Activated T-helper 1 cell treated with Interleukin-2 at 50 U/mL for 16 hours (primary cell): ENCODE measurements around the gene MYZAP.

Source experiments
- DNase-seq: peaks from one replicate; pipeline ENCODE4 v3.0.0-alpha.2; 2020; ENCODE audit warnings: low read depth

The MYZAP gene

GRCh38 chr15:57591822-57592367, at the start of gene MYZAP:
TSS of gene MYZAP (plus strand) at chr15:57591904. CDS start at chr15:57592035, 131 bp downstream.
- peak; percentile 15 for DNase-seq

- DNase-seq = no peak
Measured at GRCh38 chr15:57542505-57542817, 49.2 kb upstream of the MYZAP start.

- no peak for DNase-seq
Measured at GRCh38 chr15:57544848-57545480, 46.7 kb upstream of the MYZAP start.

- DNase-seq = no peak
Measured at GRCh38 chr15:57545995-57546394, 45.7 kb upstream of the MYZAP start.

GRCh38 chr15:57547243-57547755, 44.4 kb upstream of the MYZAP start:
- DNase-seq = no peak

- DNase-seq = no peak
Measured at GRCh38 chr15:57548351-57548750, 43.4 kb upstream of the MYZAP start.

- DNase-seq = no peak
Measured at GRCh38 chr15:57548835-57549234, 42.9 kb upstream of the MYZAP start.

- no peak for DNase-seq
Measured at GRCh38 chr15:57549935-57550334, 41.8 kb upstream of the MYZAP start.

GRCh38 chr15:57550640-57551039, 41.1 kb upstream of the MYZAP start:
- no peak for DNase-seq

GRCh38 chr15:57551715-57552677, 39.7 kb upstream of the MYZAP start:
- DNase-seq = no peak

- no peak for DNase-seq
Measured at GRCh38 chr15:57552678-57553334, 38.9 kb upstream of the MYZAP start.

GRCh38 chr15:57553526-57553925, 38.2 kb upstream of the MYZAP start:
- DNase-seq = no peak

GRCh38 chr15:57554063-57554811, 37.5 kb upstream of the MYZAP start:
- DNase-seq = no peak

- no peak for DNase-seq
Measured at GRCh38 chr15:57554812-57555179, 36.9 kb upstream of the MYZAP start.

GRCh38 chr15:57555270-57555669, 36.4 kb upstream of the MYZAP start:
- DNase-seq = no peak

- no peak for DNase-seq
Measured at GRCh38 chr15:57556040-57556439, 35.7 kb upstream of the MYZAP start.

GRCh38 chr15:57557267-57557666, 34.4 kb upstream of the MYZAP start:
- no peak for DNase-seq

GRCh38 chr15:57557810-57558209, 33.9 kb upstream of the MYZAP start:
- no peak for DNase-seq

GRCh38 chr15:57559875-57560274, 31.8 kb upstream of the MYZAP start:
- DNase-seq = peak; percentile 34

GRCh38 chr15:57561041-57561711, 30.5 kb upstream of the MYZAP start:
- peak; percentile 15 for DNase-seq

GRCh38 chr15:57562196-57562769, 29.4 kb upstream of the MYZAP start:
- no peak for DNase-seq
